ENCODE data around the gene PERM1. TPM values are rescaled to one million over a fixed set of nuclear protein-coding genes. Genes with fewer than 3 reads are reported as not detected.

PERM1 gene
- total and polyA plus RNA-seq, 4 donors: under 0.01 to 0.06 TPM; not detected in 2

GRCh38 chr1:1004420-1004779 lies 22.5 kb upstream of the PERM1 start (continued):
- TF ChIP-seq TAF1 (conservative IDR thresholded peaks at IDR 0.05) (no peak), RAD21 (IDR thresholded peaks at IDR 0.05) (no peak), RXRA (IDR thresholded peaks at IDR 0.05) (no peak), HNF4G (IDR thresholded peaks at IDR 0.05) (no peak), EGR1 (IDR thresholded peaks at IDR 0.05; ENCODE audit: low read depth in 2 of 2) (no peak)

GRCh38 chr1:1003618-1004419 lies 21.9 kb upstream of the PERM1 start:
- Histone ChIP-seq H3K9ac (ENCODE audit: low read depth in 1 of 2, low read length in 2 of 2) (no peak overlapping the region), H3K9me3 (ENCODE audit: control insufficient read depth in 4 of 4, low read length in 3 of 4) (no peaks in the 10 kb centered on the region), H3K27ac (ENCODE audit: low read depth in 1 of 2, low read length in 2 of 2) (no peak overlapping the region), H3K4me1 (ENCODE audit: control insufficient read depth in 4 of 4, insufficient read depth in 4 of 4, low read length in 3 of 4) (peaks cover 6 to 45% (median 40%) of the 10 kb centered on the region in 4 donors), H3K4me3 (ENCODE audit: low read depth in 1 of 3, low read length in 3 of 3) (no peak overlapping the region), H3K36me3 (ENCODE audit: control insufficient read depth in 4 of 4, insufficient read depth in 3 of 4, low read depth in 1 of 4, low read length in 3 of 4) (no peaks in the 10 kb centered on the region), H3K27me3 (ENCODE audit: control insufficient read depth in 4 of 4, insufficient read depth in 4 of 4, low read length in 3 of 4) (peaks cover 0 to 7% (median 0%) of the 10 kb centered on the region in 4 donors)
- no peak for DNase-seq (ENCODE audit: low spot score)
- no peak for TF ChIP-seq CTCF (IDR thresholded peaks at IDR 0.05; ENCODE audit: low read depth, low read length, missing input control)
- TF ChIP-seq MAX (IDR thresholded peaks at IDR 0.05): no peak
- no peak for TF ChIP-seq RAD21 (IDR thresholded peaks at IDR 0.05)
- no peak for TF ChIP-seq ATF3 (IDR thresholded peaks at IDR 0.05)
- no peak for TF ChIP-seq FOXA1 (IDR thresholded peaks at IDR 0.05)
- no peak for TF ChIP-seq NR2F2 (IDR thresholded peaks at IDR 0.05)
- no peak for TF ChIP-seq HNF4G (IDR thresholded peaks at IDR 0.05)
- no peak for TF ChIP-seq GABPA (IDR thresholded peaks at IDR 0.05 in 1 of 2, conservative IDR thresholded peaks at IDR 0.05 in 1 of 2)
- WGBS: 82% methylated on average over 22 of the region's 22 CpGs

- 4% methylated on average over 58 of the region's 58 CpGs for WGBS
- TF ChIP-seq FOXA2 (IDR thresholded peaks at IDR 0.05): no peak
- TF ChIP-seq RXRA (IDR thresholded peaks at IDR 0.05): no peak
- no peak for TF ChIP-seq FOXA1 (IDR thresholded peaks at IDR 0.05)
- TF ChIP-seq EGR1 (IDR thresholded peaks at IDR 0.05; ENCODE audit: low read depth in 2 of 2): no peak
- TF ChIP-seq TAF1 (conservative IDR thresholded peaks at IDR 0.05): no peak
- no peak for TF ChIP-seq YY1 (IDR thresholded peaks at IDR 0.05)
- TF ChIP-seq MAX (IDR thresholded peaks at IDR 0.05): no peak
- no peak for TF ChIP-seq ZBTB33 (IDR thresholded peaks at IDR 0.05)
- no peak for TF ChIP-seq HNF4G (IDR thresholded peaks at IDR 0.05)
- no peak for TF ChIP-seq ATF3 (IDR thresholded peaks at IDR 0.05)
- TF ChIP-seq SP1 (IDR thresholded peaks at IDR 0.05): no peak
- TF ChIP-seq HNF4A (conservative IDR thresholded peaks at IDR 0.05): no peak
- no peak for TF ChIP-seq CTCF (IDR thresholded peaks at IDR 0.05; ENCODE audit: low read depth, low read length, missing input control)
- H3K27me3 ChIP-seq (ENCODE audit: control insufficient read depth in 4 of 4, insufficient read depth in 4 of 4, low read length in 3 of 4): peaks cover 0 to 11% (median 1%) of the 10 kb centered on the region in 4 donors
- no peaks in the 10 kb centered on the region for H3K9me3 ChIP-seq (ENCODE audit: control insufficient read depth in 4 of 4, low read length in 3 of 4)
- no peak overlapping the region for H3K9ac ChIP-seq (ENCODE audit: low read depth in 1 of 2, low read length in 2 of 2)
- H3K36me3 ChIP-seq (ENCODE audit: control insufficient read depth in 4 of 4, insufficient read depth in 3 of 4, low read depth in 1 of 4, low read length in 3 of 4): no peaks in the 10 kb centered on the region
- H3K4me1 ChIP-seq (ENCODE audit: control insufficient read depth in 4 of 4, insufficient read depth in 4 of 4, low read length in 3 of 4): peaks cover 6 to 49% (median 41%) of the 10 kb centered on the region in 4 donors
- peak overlapping the region in 2 of 3 donors; percentile 31 to 66 for H3K4me3 ChIP-seq (ENCODE audit: low read depth in 1 of 3, low read length in 3 of 3)
- H3K27ac ChIP-seq (ENCODE audit: low read depth in 1 of 2, low read length in 2 of 2): peak overlapping the region; percentile 83 to 84
- DNase-seq (ENCODE audit: low spot score): no peak
These were observed 19.3 kb upstream of the PERM1 start for GRCh38 chr1:1001057-1001783.

Data from liver (tissue), 9 donors.